Caco-2 (cell line): ENCODE measurements around the gene RFX2. TPM values are rescaled to one million over a fixed set of nuclear protein-coding genes. Genes with fewer than 3 reads are reported as not detected.

ENCODE experiments used
- BruUV-seq: library from RNA; stranded (reverse); fragments of 400-500 nt; replicated peaks from 2 replicates; lab custom pipeline; 2021; lab: Mats Ljungman, UMichigan
- CTCF ChIA-PET: fragments of 300-600 bp; sonication (Branson Sonifier 250); formaldehyde crosslinking; loops from one replicate; lab custom pipeline; 2022; ENCODE audit warnings: antibody characterized with exemption; lab: Charles Lee
- POLR2A ChIA-PET: fragments of 300-600 bp; sonication (Branson Sonifier 250); formaldehyde crosslinking; loops from one replicate; lab custom pipeline; 2022; ENCODE audit warnings: antibody characterized with exemption; lab: Charles Lee
- DNase-seq, 2 experiments: peaks; one replicate each; pipeline versions ENCODE4 v3.0.0 to v3.0.0-alpha.2; 2020 to 2022
- H3K27me3 ChIP-seq: replicated peaks from 2 replicates; pipeline ENCODE4 v1.6.0; 2011; ENCODE audit warnings: low read length; ENCODE audit not compliant: control insufficient read depth, insufficient read depth
- H3K36me3 ChIP-seq: 2 replicates; pipeline ENCODE4 v1.5.1; 2011; ENCODE audit warnings: low read length; ENCODE audit not compliant: control insufficient read depth, insufficient read depth
- H3K4me1 ChIP-seq: fragments of 250-450 bp; sonication (Bioruptor Pico); 2 replicates; pipeline ENCODE4 v1.5.1; 2020; ENCODE audit warnings: mild to moderate bottlenecking
- H3K4me3 ChIP-seq: 2 replicates; pipeline ENCODE4 v1.5.1; 2011; ENCODE audit warnings: low read depth, mild to moderate bottlenecking, control low read depth, low read length
- H3K9me3 ChIP-seq: fragments of 250-450 bp; sonication (Bioruptor Pico); 2 replicates; pipeline ENCODE4 v1.5.1; 2020; ENCODE audit warnings: mild to moderate bottlenecking, moderate library complexity
- H3K27ac Mint-ChIP-seq: one replicate; pipeline ENCODE4 v1.8.0; 2022; ENCODE audit warnings: mixed read lengths; ENCODE audit not compliant: unreplicated experiment
- H3K27me3 Mint-ChIP-seq: one replicate; pipeline ENCODE4 v1.8.0; 2022; ENCODE audit warnings: mixed read lengths; ENCODE audit not compliant: insufficient read depth, unreplicated experiment
- H3K36me3 Mint-ChIP-seq: one replicate; pipeline ENCODE4 v1.8.0; 2022; ENCODE audit warnings: mild to moderate bottlenecking, mixed read lengths; ENCODE audit not compliant: insufficient read depth, unreplicated experiment
- H3K4me1 Mint-ChIP-seq: one replicate; pipeline ENCODE4 v1.8.0; 2022; ENCODE audit warnings: low read depth, mixed read lengths; ENCODE audit not compliant: unreplicated experiment
- H3K4me3 Mint-ChIP-seq: one replicate; pipeline ENCODE4 v1.8.0; 2022; ENCODE audit warnings: mild to moderate bottlenecking, moderate library complexity, mixed read lengths; ENCODE audit not compliant: unreplicated experiment
- H3K9me3 Mint-ChIP-seq: one replicate; pipeline ENCODE4 v1.8.0; 2022; ENCODE audit warnings: mixed read lengths; ENCODE audit not compliant: unreplicated experiment
- intact Hi-C: fragments of 100-400 bp; cut with micrococcal nuclease; formaldehyde crosslinking; loops from one replicate; pipeline ENCODE4 v1.10.0; 2022; ENCODE audit not compliant: unreplicated experiment
- total RNA-seq: library from RNA; stranded (reverse); gene quantifications from 2 replicates; pipeline ENCODE4 v1.2.3, GENCODE V29; 2022
- TF ChIP-seq, protein P1 (sequence below), 2 experiments: fragments of 200-600 bp in 1 of 2; IDR thresholded peaks; 1 replicate in 1 of 2; 2 replicates in 1 of 2; pipeline versions ENCODE4 v1.5.1 to v1.8.0; 2011 to 2022; ENCODE audit warnings: antibody characterized with exemption in 1 of 2, control low read depth in 1 of 2, inconsistent platforms in 1 of 2, low read depth in 1 of 2, low read length in 1 of 2, mild to moderate bottlenecking in 1 of 2, moderate library complexity in 1 of 2; ENCODE audit not compliant: insufficient read depth in 1 of 2, severe bottlenecking in 1 of 2, unreplicated experiment in 1 of 2

The RFX2 gene
- total RNA-seq, 1 experiment from 2014 or later = 9.3 TPM

DNA sequence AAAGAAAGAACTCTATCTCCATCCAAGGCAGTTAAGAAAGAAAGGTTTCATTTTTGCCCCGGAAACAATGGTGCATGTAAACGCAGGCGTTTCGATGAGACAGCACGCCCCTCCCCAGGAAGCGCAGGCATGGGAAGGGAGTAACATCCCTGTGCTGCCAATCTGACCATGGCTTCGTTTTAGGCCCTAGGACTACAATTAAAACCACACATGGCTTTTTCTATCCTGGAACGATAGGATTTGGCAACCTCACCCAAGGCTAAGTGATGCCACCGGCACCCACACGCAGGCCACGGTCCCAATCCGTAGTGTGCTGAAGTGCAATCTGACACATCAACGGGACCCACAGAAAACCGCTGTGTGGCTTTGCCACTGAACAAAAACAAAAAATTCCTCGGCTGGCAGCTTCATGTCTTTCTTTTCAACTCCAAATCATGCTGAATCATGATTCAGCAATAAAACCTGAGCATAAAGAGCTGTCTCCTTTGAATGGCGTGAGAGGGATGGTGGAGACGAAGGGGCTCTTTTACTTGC lies 156.6 kb downstream of the RFX2 start:
- H3K27me3 ChIP-seq = no peaks in the 10 kb centered on the region
- BruUV-seq = no TSS peak
- peaks cover 7% of the 10 kb centered on the region for H3K4me1 Mint-ChIP-seq
- no peak overlapping the region for H3K4me3 ChIP-seq
- intact Hi-C loops = no loop called here
- TF ChIP-seq, protein P1, sequence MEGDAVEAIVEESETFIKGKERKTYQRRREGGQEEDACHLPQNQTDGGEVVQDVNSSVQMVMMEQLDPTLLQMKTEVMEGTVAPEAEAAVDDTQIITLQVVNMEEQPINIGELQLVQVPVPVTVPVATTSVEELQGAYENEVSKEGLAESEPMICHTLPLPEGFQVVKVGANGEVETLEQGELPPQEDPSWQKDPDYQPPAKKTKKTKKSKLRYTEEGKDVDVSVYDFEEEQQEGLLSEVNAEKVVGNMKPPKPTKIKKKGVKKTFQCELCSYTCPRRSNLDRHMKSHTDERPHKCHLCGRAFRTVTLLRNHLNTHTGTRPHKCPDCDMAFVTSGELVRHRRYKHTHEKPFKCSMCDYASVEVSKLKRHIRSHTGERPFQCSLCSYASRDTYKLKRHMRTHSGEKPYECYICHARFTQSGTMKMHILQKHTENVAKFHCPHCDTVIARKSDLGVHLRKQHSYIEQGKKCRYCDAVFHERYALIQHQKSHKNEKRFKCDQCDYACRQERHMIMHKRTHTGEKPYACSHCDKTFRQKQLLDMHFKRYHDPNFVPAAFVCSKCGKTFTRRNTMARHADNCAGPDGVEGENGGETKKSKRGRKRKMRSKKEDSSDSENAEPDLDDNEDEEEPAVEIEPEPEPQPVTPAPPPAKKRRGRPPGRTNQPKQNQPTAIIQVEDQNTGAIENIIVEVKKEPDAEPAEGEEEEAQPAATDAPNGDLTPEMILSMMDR (IDR thresholded peaks at IDR 0.05; ENCODE audit: insufficient read depth in 1 of 2, low read depth in 1 of 2, low read length in 1 of 2, severe bottlenecking in 1 of 2, unreplicated experiment in 1 of 2) = no peak
- H3K36me3 ChIP-seq = no peaks in the 10 kb centered on the region
- H3K27me3 Mint-ChIP-seq = no peaks in the 10 kb centered on the region
- H3K9me3 ChIP-seq = no peaks in the 10 kb centered on the region
- H3K4me3 Mint-ChIP-seq = no peak overlapping the region
- CTCF ChIA-PET = no interaction called here
- H3K36me3 Mint-ChIP-seq = peaks cover 14% of the 10 kb centered on the region
- no peaks in the 10 kb centered on the region for H3K9me3 Mint-ChIP-seq
- DNase-seq = no peak
- peaks cover 23% of the 10 kb centered on the region for H3K4me1 ChIP-seq
- peak overlapping the region; percentile 71 for H3K27ac Mint-ChIP-seq
- POLR2A ChIA-PET = no interaction called here

DNA sequence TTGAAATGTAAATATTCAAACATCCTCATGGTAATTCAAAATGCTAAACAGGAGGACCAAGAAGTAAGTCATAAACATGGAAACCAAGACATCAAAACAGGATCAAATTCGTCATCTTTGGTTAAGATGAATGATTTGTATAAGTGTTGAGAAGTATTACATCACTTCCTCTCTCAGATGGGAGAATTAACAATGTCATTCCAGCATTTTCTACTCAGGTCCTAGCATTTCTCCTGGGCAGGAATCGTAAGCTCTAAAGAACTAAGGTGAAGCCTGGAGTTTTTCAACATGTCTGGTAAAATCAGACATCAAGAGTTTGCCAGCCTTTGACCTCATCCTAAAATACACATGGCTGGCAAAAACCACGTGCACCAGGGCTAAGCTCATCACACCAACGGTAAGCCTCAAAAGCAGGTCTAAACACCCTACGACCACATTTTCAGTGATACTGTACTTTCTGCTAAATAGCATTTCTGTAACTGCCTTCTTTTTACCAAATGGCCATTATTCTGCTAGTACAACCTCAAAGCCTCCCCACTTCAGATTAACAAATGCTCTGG lies 157.2 kb downstream of the RFX2 start:
- DNase-seq = no peak
- TF ChIP-seq, protein P1 (IDR thresholded peaks at IDR 0.05; ENCODE audit: insufficient read depth in 1 of 2, low read depth in 1 of 2, low read length in 1 of 2, severe bottlenecking in 1 of 2, unreplicated experiment in 1 of 2) = no peak
- H3K4me3 ChIP-seq = no peak overlapping the region
- no peaks in the 10 kb centered on the region; the same call in 1 of the 2 replicates for H3K36me3 ChIP-seq
- BruUV-seq = no TSS peak
- intact Hi-C loops = no loop called here
- Mint-ChIP-seq H3K27ac (peak overlapping the region; percentile 15), H3K36me3 (peaks cover 12% of the 10 kb centered on the region), H3K9me3 (no peaks in the 10 kb centered on the region), H3K4me1 (peaks cover 7% of the 10 kb centered on the region), H3K4me3 (no peak overlapping the region), H3K27me3 (no peaks in the 10 kb centered on the region)
- no peaks in the 10 kb centered on the region for H3K9me3 ChIP-seq
- H3K27me3 ChIP-seq = no peaks in the 10 kb centered on the region
- CTCF ChIA-PET = no interaction called here
- POLR2A ChIA-PET = no interaction called here
- peaks cover 17% of the 10 kb centered on the region for H3K4me1 ChIP-seq

DNA sequence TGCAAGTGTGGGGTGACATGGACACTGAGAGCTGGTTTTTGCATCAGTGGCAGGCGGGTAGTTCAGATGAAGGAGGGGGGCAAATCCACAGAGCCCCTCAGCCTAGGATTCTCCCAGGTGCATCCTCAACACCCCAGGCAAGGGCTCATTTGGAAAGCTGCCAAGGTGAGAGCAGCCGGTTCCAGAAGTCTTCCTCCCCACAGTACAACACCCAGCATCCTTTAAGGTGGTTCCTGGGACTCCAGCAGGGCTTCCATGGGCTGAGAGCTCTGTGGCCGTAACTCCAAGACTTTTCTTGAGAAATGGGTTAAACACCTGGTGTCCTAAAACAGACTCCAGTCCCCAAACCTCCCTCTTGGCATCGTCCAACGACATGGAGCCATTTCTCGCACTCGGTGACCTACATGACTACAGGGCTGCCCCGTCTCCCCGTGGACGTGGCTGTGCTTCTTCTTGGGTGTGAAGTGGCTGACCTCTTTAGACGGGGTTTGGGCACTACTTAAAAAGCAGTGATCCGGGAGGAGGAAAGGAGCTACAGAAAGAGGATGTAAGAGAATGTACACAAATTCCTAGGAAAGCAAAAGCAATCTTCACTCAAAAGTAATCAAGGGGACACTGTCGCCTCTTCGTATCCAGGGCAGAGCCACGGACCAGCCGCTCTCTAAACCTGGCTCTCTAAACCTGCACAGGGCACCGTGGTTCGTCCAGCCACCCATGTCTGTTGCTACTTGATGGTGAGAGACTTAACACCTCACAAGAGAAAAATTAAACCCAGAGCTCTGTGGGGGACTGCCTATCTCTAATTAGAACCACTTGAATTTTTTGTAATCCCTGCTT lies 157.9 kb downstream of the RFX2 start:
- H3K27me3 ChIP-seq = no peaks in the 10 kb centered on the region
- ChIA-PET CTCF (interaction anchor here (1.5 kb wide), 1 partner anchor 16 kb away, joined by 5 read pairs; no protein-coding TSS in a partner anchor), POLR2A (no interaction called here)
- H3K4me1 ChIP-seq = peaks cover 17% of the 10 kb centered on the region
- Mint-ChIP-seq H3K9me3 (no peaks in the 10 kb centered on the region), H3K27ac (peak overlapping the region; percentile 15), H3K27me3 (no peaks in the 10 kb centered on the region), H3K4me1 (peaks cover 7% of the 10 kb centered on the region), H3K36me3 (peaks cover 8% of the 10 kb centered on the region), H3K4me3 (no peak overlapping the region)
- intact Hi-C loops = no loop called here
- BruUV-seq = no TSS peak
- TF ChIP-seq, protein P1 (IDR thresholded peaks at IDR 0.05; ENCODE audit: insufficient read depth in 1 of 2, low read depth in 1 of 2, low read length in 1 of 2, severe bottlenecking in 1 of 2, unreplicated experiment in 1 of 2) = no peak
- no peaks in the 10 kb centered on the region for H3K9me3 ChIP-seq
- no peak overlapping the region for H3K4me3 ChIP-seq
- DNase-seq = no peak
- H3K36me3 ChIP-seq = no peaks in the 10 kb centered on the region; the same call in 1 of the 2 replicates
